H1 (cell line): ENCODE results near the gene NELFB. TPM values are rescaled to one million over a fixed set of nuclear protein-coding genes. Genes with fewer than 3 reads are reported as not detected.

Source experiments
- ASH2L ChIP-seq: fragments of 200-600, 300-600 bp; sonication (generic); IDR thresholded peaks from one replicate; pipeline ENCODE4 v1.7.1; 2017; ENCODE audit warnings: low read length
- CBX5 ChIP-seq: fragments of 300-800, 300-1000 bp; sonication (generic); IDR thresholded peaks from 2 replicates; pipeline ENCODE4 v1.7.1; 2016; ENCODE audit warnings: antibody characterized with exemption, low read length, low read depth
- FOSL1 ChIP-seq: IDR thresholded peaks from 2 replicates; pipeline ENCODE4 v1.6.1; 2011; ENCODE audit warnings: mild to moderate bottlenecking, low read depth, low read length, moderate library complexity; ENCODE audit not compliant: insufficient read depth
- KDM5A ChIP-seq: fragments of 200-600 bp; IDR thresholded peaks from 2 replicates; pipeline ENCODE4 v1.7.1; 2012; ENCODE audit warnings: mild to moderate bottlenecking, low read length, inconsistent platforms, mixed read lengths
- RNF2 ChIP-seq: fragments of 200-900, 300-1000 bp; sonication (generic); IDR thresholded peaks from 2 replicates; pipeline ENCODE4 v1.7.1; 2016; ENCODE audit warnings: borderline replicate concordance, low read depth, mild to moderate bottlenecking, antibody characterized with exemption, low read length; ENCODE audit not compliant: poor library complexity, severe bottlenecking; ENCODE audit errors: missing control alignments
- SIRT6 ChIP-seq: IDR thresholded peaks from one replicate; pipeline ENCODE4 v1.7.1; 2012; ENCODE audit warnings: low read length, inconsistent platforms
- SIX5 ChIP-seq: IDR thresholded peaks from 2 replicates; pipeline ENCODE4 v1.6.1; 2011; ENCODE audit warnings: mild to moderate bottlenecking, low read depth, low read length
- SP2 ChIP-seq: IDR thresholded peaks from 2 replicates; pipeline ENCODE4 v1.6.1; 2012; ENCODE audit warnings: mild to moderate bottlenecking, low read length, inconsistent platforms
- SUZ12 ChIP-seq: fragments of 200-600 bp; sonication (generic); IDR thresholded peaks from 2 replicates; pipeline ENCODE4 v1.6.1; 2012; ENCODE audit warnings: mild to moderate bottlenecking, inconsistent platforms, low read length, moderate library complexity, mixed read lengths
- TCF12 ChIP-seq: IDR thresholded peaks from 2 replicates; pipeline ENCODE4 v1.6.1; 2011; ENCODE audit warnings: low read depth, mild to moderate bottlenecking, low read length
- YY1 ChIP-seq: IDR thresholded peaks from 2 replicates; pipeline ENCODE4 v1.6.1; 2011; ENCODE audit warnings: low read depth, mild to moderate bottlenecking, low read length
- polyA plus RNA-seq, 7 experiments: library from polyadenylated mRNA; depleted of rRNA in 3 of 7; stranded (reverse) in 5 of 7; unstranded in 2 of 7; fragments of >200 nt in 5 of 7; fragments of 200-250 nt in 2 of 7; gene quantifications; 1 replicate in 5 of 7; 2 replicates in 1 of 7; 4 replicates in 1 of 7; pipeline versions ENCODE4 v1.2.1 to v1.2.3, GENCODE V29; 2011 to 2013; ENCODE audit warnings: missing spikeins in 2 of 7, mixed read lengths in 2 of 7
- total RNA-seq: library from RNA; stranded (reverse); fragmentation: NEBNext Ultra II Directional; extraction: Animal tissue kit (Norgen Biotek cat#: 25700); gene quantifications from 2 replicates; pipeline ENCODE4 v1.2.1, GENCODE V29; 2021

The NELFB gene
- total and polyA plus RNA-seq, 2 of the 8 experiments (the other 6 are each of a cell fraction or from before 2014, with no cell fraction given): 57.6 to 78.0 TPM

GRCh38 chr9:137227054-137227852, 27.9 kb upstream of the NELFB start, which contains the start of gene RNF224 (continued):
- TF ChIP-seq CBX5: no peak
- TF ChIP-seq FOSL1: no peak
- TF ChIP-seq SP2: no peak
- 0 out of 2 replicates have a peak, but pooled peaks have one; percentile 43 for TF ChIP-seq YY1
- no peak for TF ChIP-seq SIX5
- TF ChIP-seq ASH2L: no peak
- TF ChIP-seq KDM5A: no peak
- no peak for TF ChIP-seq SIRT6
- no peak for TF ChIP-seq RNF2
- TF ChIP-seq TCF12: no peak
- no peak for TF ChIP-seq SUZ12
